Midbrain (tissue), 1 donor: ENCODE measurements around the gene TRPC6.
"Not testable (repeated sequence)": the region's sequence is repeated elsewhere in the genome, so short reads cannot be mapped to it uniquely, and the experiment has no call there.

Source experiments
- DNase-seq: peaks from one replicate; lab custom pipeline; 2025; lab: John Stamatoyannopoulos, UW

TRPC6 gene

GRCh38 chr11:101448881-101449442 lies 134.8 kb downstream of the TRPC6 start:
- DNase-seq, result no peak

GRCh38 chr11:101446726-101447125 lies 137.1 kb downstream of the TRPC6 start:
- DNase-seq, result no peak

DNA sequence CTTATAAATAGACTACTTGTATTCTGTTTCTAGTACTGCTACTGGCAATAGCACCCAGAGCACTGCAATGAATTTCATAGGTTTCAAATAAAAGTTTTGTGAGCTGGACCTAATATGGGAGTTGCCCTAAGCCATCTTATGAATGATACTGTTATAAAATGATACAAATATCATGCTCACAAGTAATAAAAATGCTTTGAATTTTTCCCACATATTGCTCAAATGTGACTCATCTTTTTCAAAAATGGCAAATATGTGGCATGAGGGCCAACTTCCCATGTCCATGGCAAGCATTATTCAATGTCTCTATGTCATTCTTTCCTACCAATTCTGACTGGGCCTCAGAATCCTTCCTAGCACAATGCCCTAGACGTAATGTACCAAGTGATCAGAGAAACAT lies 137.6 kb downstream of the TRPC6 start:
- no peak for DNase-seq

DNA sequence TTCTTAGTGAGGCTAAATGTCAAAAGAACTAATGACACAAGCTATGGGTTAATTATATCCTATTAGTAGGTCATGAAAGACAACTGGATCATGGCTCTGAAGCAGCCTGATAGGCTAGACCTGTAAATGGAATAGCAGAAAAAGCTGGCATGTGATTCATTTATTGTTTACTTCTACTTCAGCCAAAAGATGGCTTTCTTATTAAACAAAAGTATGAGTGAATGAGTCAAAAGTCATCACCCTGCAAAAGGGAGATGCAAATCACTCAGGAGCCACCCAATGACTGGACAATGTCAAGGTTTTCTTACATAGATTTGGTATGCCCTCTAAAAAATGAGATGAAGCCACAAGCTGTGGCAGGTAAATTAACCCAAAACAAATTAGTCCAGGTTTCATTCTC lies 138.0 kb downstream of the TRPC6 start:
- no peak for DNase-seq

- DNase-seq, result no peak
These were observed 139.0 kb downstream of the TRPC6 start for GRCh38 chr11:101444851-101445250.

GRCh38 chr11:101444164-101444563 lies 139.6 kb downstream of the TRPC6 start:
- DNase-seq, result no peak

GRCh38 chr11:101442936-101443521 lies 140.8 kb downstream of the TRPC6 start:
- DNase-seq, result no peak

DNA sequence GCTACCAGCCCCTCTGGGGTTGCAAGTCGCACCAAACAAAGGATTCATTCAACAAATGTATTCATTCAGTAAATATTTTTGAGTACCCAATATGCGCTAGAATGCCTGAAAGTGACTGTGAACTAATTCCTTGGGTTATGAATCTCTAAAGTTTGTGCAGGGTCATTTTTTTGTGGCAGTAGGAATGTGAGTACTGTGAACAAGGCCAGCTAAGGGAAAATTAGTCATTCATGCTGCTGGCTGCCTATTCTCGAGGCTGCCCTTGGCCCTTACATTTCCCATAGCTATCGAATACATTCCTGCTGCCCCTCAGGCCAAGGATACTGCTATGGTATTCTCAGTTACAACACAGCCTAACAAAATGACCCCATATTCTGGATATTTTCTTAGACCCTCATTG lies 141.6 kb downstream of the TRPC6 start:
- no peak for DNase-seq

DNA sequence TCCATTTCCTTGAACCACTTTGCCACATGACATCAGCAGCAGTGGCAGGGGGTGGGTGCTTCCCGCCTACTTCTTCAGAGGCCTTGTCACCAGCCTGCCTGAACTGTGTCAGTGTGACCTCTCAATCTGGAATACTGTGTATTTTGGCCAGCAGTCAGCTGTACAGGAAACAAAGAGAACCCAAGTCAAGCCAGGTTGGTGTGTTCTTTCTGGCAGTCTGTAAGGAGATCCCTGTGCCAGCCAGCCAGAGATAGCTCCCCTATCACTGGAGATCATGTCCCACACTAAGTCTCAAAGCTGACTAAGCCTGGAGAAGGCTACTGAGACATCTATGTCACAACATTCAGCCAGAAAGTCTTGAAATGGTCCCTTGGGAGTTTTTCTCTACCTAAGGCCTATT lies 142.1 kb downstream of the TRPC6 start:
- DNase-seq, result no peak

DNA sequence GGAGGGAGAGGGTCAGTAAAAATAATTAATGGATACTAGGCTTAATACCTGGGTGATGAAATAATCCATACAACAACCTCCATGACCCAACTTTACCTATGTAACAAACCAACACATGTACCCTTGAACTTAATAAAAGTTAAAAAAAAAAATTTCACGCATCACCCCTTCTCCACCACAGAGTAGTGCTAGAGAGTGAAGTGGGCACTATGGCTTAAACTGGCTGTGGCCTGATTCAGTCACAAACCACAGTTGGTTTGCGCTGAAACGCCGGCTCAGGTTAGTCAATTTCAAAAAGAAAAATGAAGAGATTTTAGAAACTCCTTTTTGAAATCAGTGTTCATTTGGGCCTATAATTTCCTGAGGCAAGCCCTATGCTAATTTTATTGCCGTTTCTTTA lies 144.3 kb downstream of the TRPC6 start:
- no peak for DNase-seq

DNA sequence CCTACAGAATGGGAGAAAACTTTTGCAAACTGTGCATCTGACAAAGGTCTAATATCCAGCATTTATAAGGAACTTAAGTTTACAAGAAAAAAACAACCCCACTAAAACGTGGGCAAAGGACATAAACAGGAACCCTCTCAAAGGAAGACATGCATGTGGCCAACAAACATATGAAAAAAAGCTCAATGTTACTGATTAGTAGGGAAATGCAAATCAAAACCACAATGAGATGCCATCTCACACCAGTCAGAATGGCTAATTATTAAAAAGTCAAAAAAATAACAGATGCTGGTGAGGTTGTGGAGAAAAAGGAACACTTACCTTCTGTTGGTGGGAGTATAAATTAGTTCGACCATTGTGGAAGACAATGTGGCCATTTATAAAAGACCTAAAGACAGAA lies 145.1 kb downstream of the TRPC6 start:
- DNase-seq, result not testable (repeated sequence)

GRCh38 chr11:101438126-101438525 lies 145.7 kb downstream of the TRPC6 start:
- no peak for DNase-seq

GRCh38 chr11:101436511-101437142 lies 147.2 kb downstream of the TRPC6 start:
- DNase-seq, result no peak

DNA sequence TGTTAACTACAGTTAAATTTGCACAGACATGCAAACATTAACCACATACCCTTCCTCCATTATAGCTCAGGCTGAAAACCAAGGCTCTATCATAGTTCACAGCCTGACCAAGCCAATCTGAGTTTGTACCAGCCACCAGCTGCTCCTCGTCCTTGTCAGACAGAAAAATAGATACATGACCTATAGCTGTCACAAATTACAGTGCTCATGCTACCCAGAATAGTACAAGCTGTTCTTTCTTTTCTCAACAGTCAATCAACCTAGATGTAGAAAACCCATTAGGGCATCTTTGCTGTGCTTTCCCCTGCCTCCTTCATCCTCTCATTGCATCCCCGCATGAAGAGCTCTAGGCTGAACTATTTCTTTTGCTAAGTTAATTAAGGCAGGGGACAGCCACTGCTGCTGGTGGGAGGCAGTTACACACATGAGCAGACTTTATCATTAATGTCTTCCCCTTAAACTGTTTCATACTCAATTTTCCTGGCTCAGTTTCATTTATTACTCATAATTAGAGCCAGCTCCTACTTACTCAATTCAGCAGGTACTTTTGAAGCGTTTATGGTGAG lies 148.3 kb downstream of the TRPC6 start:
- DNase-seq, result no peak

- no peak for DNase-seq
These were observed 149.7 kb downstream of the TRPC6 start for GRCh38 chr11:101434026-101434643.

GRCh38 chr11:101433151-101433550 lies 150.7 kb downstream of the TRPC6 start:
- DNase-seq, result no peak

- no peak for DNase-seq
These were observed 153.9 kb downstream of the TRPC6 start for GRCh38 chr11:101429703-101430540.

- no peak for DNase-seq
These were observed 154.9 kb downstream of the TRPC6 start for GRCh38 chr11:101428918-101429317.

GRCh38 chr11:101407324-101407723 lies 176.5 kb downstream of the TRPC6 start:
- DNase-seq, result no peak
